ENCODE data around the gene CENPX.

Gene CENPX

DNA sequence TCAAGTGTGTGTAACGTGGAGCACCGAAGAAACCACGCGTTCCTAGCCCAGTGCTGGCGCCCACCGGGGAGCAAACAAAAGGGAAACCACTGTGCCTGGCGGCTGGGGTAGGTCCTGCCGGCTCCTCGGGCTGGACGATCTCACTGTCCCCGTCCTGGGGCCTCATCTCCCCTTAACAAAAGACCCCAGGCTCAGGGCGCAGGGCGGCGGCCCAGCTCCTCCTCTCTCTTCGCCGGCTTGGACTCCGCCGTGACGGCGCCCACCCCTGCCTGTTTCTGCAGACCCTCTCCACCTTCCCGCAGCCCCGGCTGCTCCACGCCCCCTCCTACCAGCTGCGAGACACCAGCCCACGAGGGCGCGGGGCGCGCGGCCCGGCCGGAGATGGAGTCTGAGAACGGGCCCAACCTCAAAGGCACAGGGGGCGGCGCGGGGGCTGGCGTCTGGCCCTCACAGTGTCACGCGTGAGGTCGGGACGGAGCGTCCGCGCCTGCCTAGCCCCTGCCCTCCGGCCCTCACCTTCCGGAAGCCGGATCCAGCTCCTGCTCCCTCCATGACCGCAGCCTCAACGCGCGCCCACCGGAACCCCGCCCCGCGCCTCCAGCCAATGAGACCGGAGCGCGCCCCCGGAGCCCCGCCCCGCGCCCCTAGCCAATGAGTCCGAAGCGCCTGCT is at the start of gene CENPX:
CENPX (minus strand) TSS at position 569 of the 671 bp plus-strand sequence; CDS start at position 552, 17 bp downstream.
- DNase-seq (ENCODE audit: low read depth, low spot score) = no peak

DNA sequence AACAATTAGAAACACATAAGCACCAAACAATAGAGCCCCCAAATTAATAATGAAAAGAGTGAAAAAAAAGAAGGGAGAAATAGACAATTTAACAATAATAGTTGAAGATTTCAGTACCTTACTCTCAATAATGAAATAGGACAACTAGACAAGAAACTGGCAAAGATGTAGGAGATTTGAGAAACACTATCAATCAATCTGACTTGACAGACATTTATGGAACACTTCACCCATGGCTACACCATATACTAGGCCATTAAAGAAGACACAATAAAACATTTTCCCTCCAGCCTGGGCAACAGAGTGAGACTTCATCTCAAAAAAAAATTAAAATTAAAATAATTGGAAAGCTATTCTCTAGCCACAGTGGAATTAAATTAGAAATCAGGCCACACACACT is 47.9 kb upstream of the CENPX start:
- no peak for DNase-seq (ENCODE audit: low read depth, low spot score)

DNA sequence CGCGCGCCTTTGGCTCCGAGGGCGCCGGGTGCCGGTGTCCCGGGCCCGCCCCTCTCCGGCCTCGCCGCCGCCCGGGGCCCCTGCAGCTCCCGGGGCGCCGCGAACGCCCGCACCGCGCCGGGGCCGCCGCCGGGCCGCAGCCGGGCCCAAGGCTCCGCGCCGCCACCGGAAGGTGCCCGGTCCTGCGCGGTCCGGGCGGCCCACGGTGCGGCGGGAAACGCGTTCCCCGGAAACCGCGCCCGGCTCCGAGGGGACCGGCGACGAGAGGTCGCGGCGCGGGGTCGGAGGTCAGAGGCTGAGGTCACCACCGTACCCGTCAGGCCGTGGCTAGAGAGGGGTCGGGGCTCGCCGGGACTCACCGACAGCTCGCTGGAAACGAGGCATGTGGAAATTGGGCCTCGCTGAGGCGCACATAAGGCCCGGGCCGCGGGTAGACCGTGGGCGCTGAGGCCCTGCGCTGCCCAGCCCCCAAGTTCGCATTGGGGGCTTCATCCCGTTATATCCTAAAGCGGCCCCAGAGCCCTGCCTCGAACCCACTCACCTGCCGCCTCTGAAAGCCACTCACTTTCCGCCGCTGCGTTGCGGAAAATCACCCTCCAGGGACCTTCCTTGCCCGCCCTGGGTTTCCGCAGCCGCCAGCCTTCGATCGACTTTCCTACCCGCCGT is 43.1 kb upstream of the CENPX start, which contains the start of gene DUS1L:
DUS1L (minus strand) TSS at position 167 of the 666 bp plus-strand sequence. CDS start 745 bp downstream, outside the sequence.
- DNase-seq (ENCODE audit: low read depth, low spot score) = peak; percentile 78

- peak; percentile 67 for DNase-seq (ENCODE audit: low read depth, low spot score)
Measured at GRCh38 chr17:82065193-82065637, 42.5 kb upstream of the CENPX start.

- peak; percentile 18 for DNase-seq (ENCODE audit: low read depth, low spot score)
Measured at GRCh38 chr17:82064433-82065192, 41.9 kb upstream of the CENPX start.

DNA sequence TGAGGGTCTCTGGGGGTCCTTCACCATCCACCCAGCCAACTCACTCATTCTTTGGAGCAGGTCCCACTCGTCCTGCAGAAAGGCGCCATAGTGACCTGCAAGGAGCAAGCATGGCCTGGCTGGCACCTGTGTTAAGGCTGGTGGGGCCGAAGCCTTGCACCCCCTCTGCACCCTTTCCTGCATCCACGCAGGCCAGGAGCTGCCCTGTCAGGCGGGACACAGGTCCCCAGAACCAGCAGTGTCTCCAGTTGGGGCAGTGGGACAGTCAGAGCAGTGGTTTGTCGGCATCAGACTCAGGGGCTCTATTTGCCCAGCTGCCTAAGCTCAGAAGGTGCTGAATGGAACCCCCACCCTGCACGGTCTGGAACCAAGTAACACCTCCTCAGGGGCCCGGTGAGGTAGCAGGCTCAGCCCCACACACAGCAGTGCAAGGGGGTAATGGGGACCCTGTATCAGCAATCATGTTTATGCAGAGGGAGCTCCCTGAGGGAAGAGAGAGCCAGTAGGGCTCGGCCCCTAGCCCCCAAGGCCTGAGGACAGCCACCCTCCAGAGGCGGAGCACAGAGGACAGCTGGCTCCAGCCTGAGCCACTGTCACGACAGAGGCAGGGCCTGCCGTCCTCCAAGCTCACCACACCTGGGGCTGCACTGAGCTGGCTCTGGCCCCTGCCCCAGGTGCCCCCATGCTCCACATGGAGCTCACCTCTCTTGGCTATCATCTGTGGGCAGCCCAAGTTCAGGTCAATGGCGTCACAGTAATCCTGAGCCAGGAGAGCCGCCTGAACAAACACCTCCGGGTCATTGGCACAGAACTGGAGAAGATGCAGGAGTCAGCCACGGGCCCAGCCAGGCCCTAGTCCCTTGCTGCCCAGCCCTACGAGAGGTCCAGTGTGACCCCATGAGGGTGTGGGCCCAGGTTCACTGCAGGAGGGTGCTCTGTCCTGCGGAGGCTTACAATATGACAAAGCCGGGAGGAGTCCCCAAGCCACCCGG is 41.0 kb upstream of the CENPX start:
- no peak for DNase-seq (ENCODE audit: low read depth, low spot score)

- DNase-seq (ENCODE audit: low read depth, low spot score) = no peak
Measured at GRCh38 chr17:82062984-82063368, 40.3 kb upstream of the CENPX start.

DNA sequence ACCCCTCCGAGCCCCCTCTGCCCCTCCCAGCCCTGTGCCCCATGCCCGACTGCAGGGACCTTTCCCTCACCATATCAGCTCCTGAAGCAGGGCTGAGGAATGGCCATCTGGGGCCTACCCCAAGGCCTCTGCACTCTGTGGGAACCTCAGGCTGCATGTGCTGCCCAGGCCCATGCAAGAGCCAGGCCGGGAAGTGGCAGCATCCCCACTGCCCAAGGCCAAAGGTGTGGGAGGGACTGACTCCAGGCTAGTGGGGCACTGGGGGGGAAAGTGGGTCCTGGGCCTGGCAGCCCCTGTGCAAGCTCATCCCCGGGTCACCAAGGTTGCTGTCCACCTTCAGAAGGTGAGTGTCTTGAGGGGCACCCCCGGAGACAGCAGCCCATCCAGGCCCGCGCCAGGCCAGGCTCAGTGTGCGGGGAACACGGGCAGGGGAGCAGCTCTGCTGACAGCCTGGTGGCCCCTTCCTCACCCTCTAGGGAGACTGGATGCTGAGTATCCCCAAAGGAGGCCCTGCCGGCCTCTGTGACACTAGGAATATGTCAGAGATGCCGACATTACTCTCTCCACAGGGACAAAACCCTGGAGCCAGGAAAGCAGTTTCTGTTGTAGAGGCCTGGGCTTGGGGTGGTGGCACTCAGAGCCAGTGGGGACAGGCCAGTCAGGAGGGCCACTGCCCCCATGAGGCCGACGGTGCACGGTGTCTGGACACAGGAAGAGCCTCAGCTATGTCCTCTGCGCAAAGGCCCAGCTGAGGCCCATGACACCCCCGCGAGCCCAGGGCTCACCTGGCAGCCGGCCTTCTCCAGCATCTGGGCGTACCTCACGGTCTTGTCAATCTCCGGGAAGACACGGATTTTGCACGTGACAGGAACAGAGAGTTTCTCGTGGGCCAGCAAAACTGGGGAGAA is 39.7 kb upstream of the CENPX start:
- DNase-seq (ENCODE audit: low read depth, low spot score) = no peak

GRCh38 chr17:82061047-82061925 is 38.6 kb upstream of the CENPX start:
- DNase-seq (ENCODE audit: low read depth, low spot score) = no peak

- no peak for DNase-seq (ENCODE audit: low read depth, low spot score)
Measured at GRCh38 chr17:82060614-82061013, 37.9 kb upstream of the CENPX start.

DNA sequence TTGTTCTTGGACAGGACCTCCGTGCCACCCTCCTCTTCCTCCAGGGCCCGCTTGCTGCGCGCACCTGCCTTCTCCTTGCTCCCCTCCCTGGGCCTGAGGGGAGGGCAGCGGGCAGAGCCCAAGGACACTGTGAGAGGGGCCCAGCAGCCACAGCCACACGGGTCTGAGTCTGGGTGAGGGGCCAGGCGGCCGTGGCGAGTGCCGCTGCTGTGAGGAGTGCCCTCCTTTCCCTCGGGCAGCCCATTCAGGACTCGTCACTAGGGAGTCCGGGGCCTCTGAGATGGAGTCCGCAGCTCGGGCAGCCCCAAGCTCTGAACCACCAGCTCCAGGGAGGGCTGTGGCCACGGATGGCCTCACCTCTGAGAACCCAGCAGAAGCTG is 37.3 kb upstream of the CENPX start:
- DNase-seq (ENCODE audit: low read depth, low spot score) = no peak

- DNase-seq (ENCODE audit: low read depth, low spot score) = no peak
Measured at GRCh38 chr17:82059272-82060000, 36.8 kb upstream of the CENPX start.

DNA sequence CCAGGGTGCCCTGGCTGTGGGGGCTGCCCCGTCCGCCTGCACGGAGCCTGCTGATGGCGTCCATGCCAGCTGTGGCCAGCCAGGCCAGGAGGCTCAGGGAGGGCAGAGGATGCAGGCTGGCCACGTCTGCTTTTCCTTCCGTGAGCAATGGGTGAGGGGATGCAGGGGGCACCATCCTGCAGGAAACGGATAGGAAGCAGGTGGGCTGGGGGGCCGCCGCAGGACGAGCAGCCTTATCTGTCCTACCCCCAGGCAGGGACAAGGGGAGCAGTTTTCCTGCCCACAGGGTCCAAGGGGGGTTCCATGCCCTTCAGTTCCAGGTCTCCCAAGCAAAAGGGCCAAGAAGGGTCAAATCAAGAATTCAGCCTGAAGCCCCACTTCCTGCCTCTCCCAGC is 36.2 kb upstream of the CENPX start:
- DNase-seq (ENCODE audit: low read depth, low spot score) = no peak

DNA sequence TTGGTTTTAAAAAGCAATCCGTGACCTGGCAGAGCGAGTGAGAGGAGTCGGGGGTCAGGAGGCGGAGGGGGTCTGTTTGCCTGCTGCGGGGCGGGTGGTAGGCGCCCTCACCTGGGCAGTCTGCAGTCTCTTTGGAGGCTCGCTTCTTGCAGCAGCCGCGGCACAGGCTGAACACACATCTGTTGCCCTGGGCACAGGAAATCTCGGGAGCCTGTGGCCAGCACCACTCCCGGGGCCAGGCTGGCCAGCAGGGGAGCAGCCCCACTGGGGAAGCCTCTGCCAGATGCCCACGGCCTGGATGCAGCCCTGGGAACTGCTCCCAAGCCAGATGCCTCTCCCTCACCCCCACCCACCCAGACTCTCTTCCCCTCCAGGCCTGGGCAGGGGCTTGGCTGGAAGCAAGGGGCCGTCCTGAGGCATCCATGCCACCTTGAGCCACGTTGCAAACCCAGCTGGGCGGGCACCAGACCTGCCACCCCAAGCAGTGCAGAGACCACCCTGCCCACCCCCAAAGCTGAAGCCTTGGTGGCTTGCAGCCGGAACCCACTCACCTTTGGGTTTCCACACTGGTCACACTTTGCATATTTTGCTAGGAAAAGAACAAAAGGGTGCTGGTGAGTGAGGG is 35.7 kb upstream of the CENPX start:
- no peak for DNase-seq (ENCODE audit: low read depth, low spot score)

DNA sequence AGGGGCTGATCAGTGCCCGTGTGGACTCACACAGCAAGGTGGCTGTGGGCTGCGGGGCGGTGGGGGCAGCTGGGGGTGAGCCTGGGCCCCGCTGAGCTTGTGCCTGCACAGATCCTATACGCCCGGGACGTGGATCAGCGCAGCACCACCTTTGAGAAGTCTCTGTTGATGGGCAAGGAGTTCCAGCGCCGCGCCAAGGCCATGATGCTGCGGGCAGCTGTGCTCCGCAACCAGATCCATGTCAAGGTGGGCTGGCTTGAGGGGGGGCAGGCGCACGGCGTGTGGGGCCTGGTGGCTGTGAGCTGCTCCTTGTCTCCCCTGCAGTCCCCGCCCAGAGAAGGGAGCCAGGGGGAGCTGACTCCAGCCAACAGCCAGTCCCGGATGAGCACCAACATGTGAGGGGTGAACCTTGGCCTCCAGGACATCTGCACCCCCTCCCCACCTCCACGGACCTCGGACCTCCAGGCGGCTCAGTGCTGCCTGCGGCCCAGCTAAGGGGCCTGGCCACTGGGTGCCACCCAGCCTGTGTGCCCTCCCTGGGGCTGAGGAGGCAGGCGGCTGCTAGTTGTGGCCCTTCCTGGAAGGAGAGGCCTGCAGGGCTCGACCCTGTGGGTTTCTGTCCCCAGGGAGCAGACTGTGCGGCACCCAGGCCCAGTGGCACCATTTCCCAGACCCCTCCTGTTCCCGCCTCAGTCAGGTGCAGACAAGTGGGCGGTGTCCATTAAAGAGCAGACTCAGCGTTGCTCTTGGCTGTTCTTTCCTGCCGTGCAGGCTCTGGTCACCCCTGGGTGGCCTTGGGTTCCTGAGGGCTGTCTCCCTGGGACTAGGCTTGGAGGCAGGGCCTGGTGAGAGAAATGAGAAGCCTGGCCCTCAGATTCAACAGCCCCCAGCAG is 34.3 kb upstream of the CENPX start:
- DNase-seq (ENCODE audit: low read depth, low spot score) = no peak

GRCh38 chr17:82055965-82056728 is 33.5 kb upstream of the CENPX start:
- no peak for DNase-seq (ENCODE audit: low read depth, low spot score)

Data from astrocyte of the hippocampus (primary cell).